PFSK-1 (cell line): ENCODE measurements around the gene TMEM89.

Experiments
- POLR2AphosphoS5 ChIP-seq: IDR thresholded peaks from 2 replicates; pipeline ENCODE4 v1.6.1; 2012; ENCODE audit warnings: low read depth, mild to moderate bottlenecking, control low read depth, low read length, moderate library complexity
- REST ChIP-seq, 2 experiments: IDR thresholded peaks; 2 replicates each; pipeline versions ENCODE4 v1.6.1 to v1.8.0; 2011 to 2012; ENCODE audit warnings: low read depth in 2 of 2, low read length in 2 of 2, control low read depth in 1 of 2, inconsistent platforms in 1 of 2, mild to moderate bottlenecking in 1 of 2, moderate library complexity in 1 of 2; ENCODE audit not compliant: insufficient read depth in 1 of 2
- SIN3A ChIP-seq: IDR thresholded peaks from 2 replicates; pipeline ENCODE4 v1.6.1; 2012; ENCODE audit warnings: mild to moderate bottlenecking, low read length, moderate library complexity, borderline replicate concordance; ENCODE audit not compliant: insufficient read depth
- TAF1 ChIP-seq: IDR thresholded peaks from 2 replicates; pipeline ENCODE4 v1.6.1; 2012; ENCODE audit warnings: low read length, control low read depth, borderline replicate concordance; ENCODE audit not compliant: insufficient read depth

GRCh38 chr3:48652923-48653715 is 31.6 kb upstream of the TMEM89 start:
- no peak for TF ChIP-seq REST (IDR thresholded peaks at IDR 0.05; ENCODE audit: insufficient read depth in 1 of 2, low read depth in 2 of 2, low read length in 2 of 2)
- TF ChIP-seq POLR2AphosphoS5, result no peak
- no peak for TF ChIP-seq SIN3A
- TF ChIP-seq TAF1, result no peak
